ENCODE measurements around the gene BHLHE23.

DNA sequence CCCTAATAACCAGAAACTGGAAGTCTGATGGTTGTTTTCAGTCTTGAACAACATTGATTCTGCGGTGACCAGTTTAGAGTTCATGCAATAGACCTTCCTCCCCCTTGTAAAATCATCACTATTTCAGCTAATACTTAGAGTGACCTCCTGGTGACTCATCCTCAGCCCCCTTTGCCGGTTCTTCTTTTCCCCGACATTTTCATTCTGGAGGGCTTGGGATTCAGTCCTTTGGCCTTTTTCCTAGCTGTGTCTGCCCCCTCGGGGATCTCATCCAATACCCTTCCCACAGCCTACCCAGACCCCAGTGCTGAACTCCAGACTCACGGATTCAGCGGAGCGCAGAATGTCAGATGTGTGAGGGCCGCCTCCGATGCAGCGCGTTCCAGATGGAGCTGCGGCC lies 7.5 kb upstream of the BHLHE23 start:
- TF ChIP-seq, protein P1, sequence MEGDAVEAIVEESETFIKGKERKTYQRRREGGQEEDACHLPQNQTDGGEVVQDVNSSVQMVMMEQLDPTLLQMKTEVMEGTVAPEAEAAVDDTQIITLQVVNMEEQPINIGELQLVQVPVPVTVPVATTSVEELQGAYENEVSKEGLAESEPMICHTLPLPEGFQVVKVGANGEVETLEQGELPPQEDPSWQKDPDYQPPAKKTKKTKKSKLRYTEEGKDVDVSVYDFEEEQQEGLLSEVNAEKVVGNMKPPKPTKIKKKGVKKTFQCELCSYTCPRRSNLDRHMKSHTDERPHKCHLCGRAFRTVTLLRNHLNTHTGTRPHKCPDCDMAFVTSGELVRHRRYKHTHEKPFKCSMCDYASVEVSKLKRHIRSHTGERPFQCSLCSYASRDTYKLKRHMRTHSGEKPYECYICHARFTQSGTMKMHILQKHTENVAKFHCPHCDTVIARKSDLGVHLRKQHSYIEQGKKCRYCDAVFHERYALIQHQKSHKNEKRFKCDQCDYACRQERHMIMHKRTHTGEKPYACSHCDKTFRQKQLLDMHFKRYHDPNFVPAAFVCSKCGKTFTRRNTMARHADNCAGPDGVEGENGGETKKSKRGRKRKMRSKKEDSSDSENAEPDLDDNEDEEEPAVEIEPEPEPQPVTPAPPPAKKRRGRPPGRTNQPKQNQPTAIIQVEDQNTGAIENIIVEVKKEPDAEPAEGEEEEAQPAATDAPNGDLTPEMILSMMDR (IDR thresholded peaks at IDR 0.05), result no peak
- no peak for TF ChIP-seq POLR2A (IDR thresholded peaks at IDR 0.05)
- no peak for TF ChIP-seq POLR2AphosphoS5 (IDR thresholded peaks at IDR 0.05)
- TF ChIP-seq EP300 (IDR thresholded peaks at IDR 0.05), result no peak

Data from suprapubic skin (tissue), 4 donors.